Measurements from ENCODE around the gene STMP1. TPM values are rescaled to one million over a fixed set of nuclear protein-coding genes. Genes with fewer than 3 reads are reported as not detected.

Gene STMP1
- total and polyA plus RNA-seq, 2 of the 4 experiments (the other 2 are of a cell fraction), result 6.1 to 28.3 TPM

- POLR2A ChIA-PET (ENCODE audit: unreplicated experiment), result no interaction called here
- H3K9me1 ChIP-seq (ENCODE audit: insufficient read depth, low read length), result peaks cover 27% of the 10 kb centered on the region
- peak overlapping the region; percentile 0; the same call in 1 of the 2 replicates for H4K91ac ChIP-seq (ENCODE audit: insufficient read depth, low read depth, low read length)
- H3K27me3 ChIP-seq (ENCODE audit: control insufficient read depth, insufficient read depth, low read length), result no peaks in the 10 kb centered on the region
- H2AK5ac ChIP-seq (ENCODE audit: low read depth, low read length), result peak overlapping the region; percentile 25; the same call in 1 of the 2 replicates
- ATAC-seq (ENCODE audit: low read depth) (no peak), DNase-seq (no peak)
- H3K9ac ChIP-seq (ENCODE audit: low read depth, low read length), result no peak overlapping the region
- H3K14ac ChIP-seq (replicated peaks; ENCODE audit: low read depth, low read length), result 0 out of 2 replicates have a peak overlapping the region, but pooled peaks have one; percentile 12
- no peak overlapping the region; the same call in 1 of the 2 replicates for H2BK120ac ChIP-seq (ENCODE audit: low read depth, low read length)
- H4K20me1 ChIP-seq (ENCODE audit: insufficient read depth, low read length), result no peaks in the 10 kb centered on the region
- H2BK15ac ChIP-seq (ENCODE audit: low read depth, low read length), result peak overlapping the region; percentile 45; the same call in 1 of the 3 replicates
- no peak overlapping the region for H4K8ac ChIP-seq (ENCODE audit: low read depth in 2 of 2, low read length in 2 of 2)
- no peak overlapping the region for H3K4me3 ChIP-seq (ENCODE audit: insufficient read depth, low read depth, low read length)
- H3K23ac ChIP-seq (ENCODE audit: low read depth, low read length), result no peak overlapping the region
- H3K36me3 ChIP-seq (ENCODE audit: control insufficient read depth, insufficient read depth, low read length), result no peaks in the 10 kb centered on the region
- dilution Hi-C loops (cut with HindIII; ENCODE audit: low sequenced_read_pairs, unreplicated experiment) (no loop called here), in situ Hi-C loops (cut with MboI; ENCODE audit: low sequenced_read_pairs) (no loop called here), intact Hi-C loops (cut with micrococcal nuclease) (no loop called here)
- peak overlapping the region; percentile 2; the same call in 1 of the 2 replicates for H3K18ac ChIP-seq (ENCODE audit: low read depth, low read length)
- H2AK9ac ChIP-seq (replicated peaks; ENCODE audit: low read depth, low read length, poor library complexity), result no peak overlapping the region
- no peak overlapping the region for H2AFZ ChIP-seq (replicated peaks; ENCODE audit: low read length, poor library complexity)
- H3K4me2 ChIP-seq (ENCODE audit: low read depth, low read length), result no peak overlapping the region
- H3K9me3 ChIP-seq (ENCODE audit: control insufficient read depth, insufficient read depth, low read length), result no peaks in the 10 kb centered on the region
- H3K79me1 ChIP-seq (ENCODE audit: low read depth in 1 of 2, low read length in 2 of 2), result no peaks in the 10 kb centered on the region; a peak in 1 of 4 replicates
- 100% methylated on average over 2 of the region's 5 CpGs; no CpG with 5 or more reads in 1 of the 2 experiments for WGBS, 2 experiments (ENCODE audit: extremely low coverage in 2 of 2, insufficient read length in 1 of 2)
- TF ChIP-seq MXI1 (IDR thresholded peaks at IDR 0.05; ENCODE audit: borderline replicate concordance, low read depth, low read length) (no peak), SMC3 (IDR thresholded peaks at IDR 0.05; ENCODE audit: low read depth, low read length) (no peak), CEBPB (IDR thresholded peaks at IDR 0.05; ENCODE audit: low read depth, low read length) (no peak), ELK1 (IDR thresholded peaks at IDR 0.05; ENCODE audit: borderline replicate concordance, low read depth, low read length) (no peak), NFE2L2 (IDR thresholded peaks at IDR 0.05; ENCODE audit: low read depth, low read length) (no peak), RFX5 (IDR thresholded peaks at IDR 0.05; ENCODE audit: low read depth, low read length) (no peak), BHLHE40 (IDR thresholded peaks at IDR 0.05; ENCODE audit: low read depth, low read length) (no peak), POLR2A (IDR thresholded peaks at IDR 0.05; ENCODE audit: low read depth, low read length) (no peak), RCOR1 (IDR thresholded peaks at IDR 0.05; ENCODE audit: insufficient replicate concordance, low read length) (no peak), FOS (IDR thresholded peaks at IDR 0.05; ENCODE audit: low read depth, low read length) (no peak), MAFK (IDR thresholded peaks at IDR 0.05; ENCODE audit: low read depth, low read length) (no peak)
- TF ChIP-seq, protein P1, sequence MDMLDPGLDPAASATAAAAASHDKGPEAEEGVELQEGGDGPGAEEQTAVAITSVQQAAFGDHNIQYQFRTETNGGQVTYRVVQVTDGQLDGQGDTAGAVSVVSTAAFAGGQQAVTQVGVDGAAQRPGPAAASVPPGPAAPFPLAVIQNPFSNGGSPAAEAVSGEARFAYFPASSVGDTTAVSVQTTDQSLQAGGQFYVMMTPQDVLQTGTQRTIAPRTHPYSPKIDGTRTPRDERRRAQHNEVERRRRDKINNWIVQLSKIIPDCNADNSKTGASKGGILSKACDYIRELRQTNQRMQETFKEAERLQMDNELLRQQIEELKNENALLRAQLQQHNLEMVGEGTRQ (IDR thresholded peaks at IDR 0.05; ENCODE audit: low read depth, low read length), result no peak
- TF ChIP-seq, protein P2, sequence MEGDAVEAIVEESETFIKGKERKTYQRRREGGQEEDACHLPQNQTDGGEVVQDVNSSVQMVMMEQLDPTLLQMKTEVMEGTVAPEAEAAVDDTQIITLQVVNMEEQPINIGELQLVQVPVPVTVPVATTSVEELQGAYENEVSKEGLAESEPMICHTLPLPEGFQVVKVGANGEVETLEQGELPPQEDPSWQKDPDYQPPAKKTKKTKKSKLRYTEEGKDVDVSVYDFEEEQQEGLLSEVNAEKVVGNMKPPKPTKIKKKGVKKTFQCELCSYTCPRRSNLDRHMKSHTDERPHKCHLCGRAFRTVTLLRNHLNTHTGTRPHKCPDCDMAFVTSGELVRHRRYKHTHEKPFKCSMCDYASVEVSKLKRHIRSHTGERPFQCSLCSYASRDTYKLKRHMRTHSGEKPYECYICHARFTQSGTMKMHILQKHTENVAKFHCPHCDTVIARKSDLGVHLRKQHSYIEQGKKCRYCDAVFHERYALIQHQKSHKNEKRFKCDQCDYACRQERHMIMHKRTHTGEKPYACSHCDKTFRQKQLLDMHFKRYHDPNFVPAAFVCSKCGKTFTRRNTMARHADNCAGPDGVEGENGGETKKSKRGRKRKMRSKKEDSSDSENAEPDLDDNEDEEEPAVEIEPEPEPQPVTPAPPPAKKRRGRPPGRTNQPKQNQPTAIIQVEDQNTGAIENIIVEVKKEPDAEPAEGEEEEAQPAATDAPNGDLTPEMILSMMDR (conservative IDR thresholded peaks at IDR 0.05; ENCODE audit: low read depth, low read length), result no peak
- H4K5ac ChIP-seq (ENCODE audit: low read depth, low read length), result peak overlapping the region; percentile 76
- no peak overlapping the region for H3K56ac ChIP-seq (ENCODE audit: extremely low read depth, insufficient read depth, low read length)
- no peak overlapping the region for H2BK5ac ChIP-seq (ENCODE audit: low read depth, low read length, poor library complexity, severe bottlenecking)
- BruUV-seq (replicated peaks), result no TSS peak
- peak overlapping the region; percentile 7; the same call in 1 of the 2 replicates for H3K27ac ChIP-seq (ENCODE audit: insufficient read depth, low read length)
- CTCF ChIA-PET, result no interaction called here
- no peak overlapping the region for H2BK20ac ChIP-seq (ENCODE audit: low read depth, low read length)
- peaks cover 10% of the 10 kb centered on the region for H3K4me1 ChIP-seq (ENCODE audit: control insufficient read depth, insufficient read depth, low read length)
- peak overlapping the region; percentile 23 for H3K4ac ChIP-seq (ENCODE audit: low read depth, low read length)
Observed at GRCh38 chr7:135707570-135707966, 45.3 kb downstream of the STMP1 start.

Data from IMR-90 (cell line).